ENCODE data around the gene TBX4.

TBX4 gene

DNA sequence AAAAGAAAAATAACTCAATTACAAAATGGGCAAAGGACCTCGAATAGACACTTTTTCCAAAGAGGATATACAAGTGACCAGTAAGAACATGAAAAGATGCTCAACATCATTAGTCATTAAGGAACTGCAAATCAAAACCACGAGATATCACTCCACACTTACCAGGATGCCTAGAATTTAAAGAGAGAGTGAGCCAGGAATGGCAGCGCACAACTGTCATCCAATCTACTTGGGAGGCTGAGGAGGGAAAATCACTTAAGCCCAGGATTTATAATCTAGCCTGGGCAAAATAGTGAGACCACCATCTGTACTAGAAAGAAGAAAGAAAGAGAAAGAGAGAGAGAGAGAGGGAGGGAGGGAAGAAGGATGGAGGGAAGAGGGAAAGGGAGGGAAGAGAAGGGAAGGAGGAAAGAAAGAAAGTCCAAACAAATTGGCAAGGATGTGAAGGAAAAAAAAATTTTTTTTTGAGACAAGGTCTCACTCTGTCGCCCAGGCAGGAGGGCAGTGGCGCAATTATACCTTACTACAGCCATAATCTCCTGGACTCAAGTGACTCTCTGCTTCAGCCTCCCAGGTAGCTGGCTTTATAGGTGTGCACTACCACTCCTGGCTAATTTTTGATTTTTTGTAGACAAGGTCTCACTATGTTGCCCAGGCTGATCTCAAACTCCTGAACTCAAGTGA is 30.0 kb upstream of the TBX4 start:
- TF ChIP-seq NFIC (IDR thresholded peaks at IDR 0.05) (no peak), USF1 (IDR thresholded peaks at IDR 0.05) (no peak)

GRCh38 chr17:61422869-61423268 is 29.4 kb upstream of the TBX4 start:
- TF ChIP-seq EGR1 (IDR thresholded peaks at IDR 0.05) = no peak
- no peak for TF ChIP-seq ZBTB7A (IDR thresholded peaks at IDR 0.05; ENCODE audit: low read depth)
- TF ChIP-seq TAF1 (IDR thresholded peaks at IDR 0.05; ENCODE audit: low read depth) = no peak
- no peak for TF ChIP-seq TEAD4 (IDR thresholded peaks at IDR 0.05)
- no peak for TF ChIP-seq USF1 (IDR thresholded peaks at IDR 0.05)
- no peak for TF ChIP-seq CEBPB (IDR thresholded peaks at IDR 0.05)
- no peak for TF ChIP-seq EP300 (IDR thresholded peaks at IDR 0.05; ENCODE audit: borderline replicate concordance)
- no peak for TF ChIP-seq FOXM1 (IDR thresholded peaks at IDR 0.05; ENCODE audit: borderline replicate concordance, low read depth)
- no peak for TF ChIP-seq NFIC (IDR thresholded peaks at IDR 0.05)
- TF ChIP-seq CREB1 (IDR thresholded peaks at IDR 0.05; ENCODE audit: low read depth) = no peak
- no peak for TF ChIP-seq MAX (IDR thresholded peaks at IDR 0.05)
- TF ChIP-seq YY1 (IDR thresholded peaks at IDR 0.05; ENCODE audit: low read depth) = no peak
- no peak for TF ChIP-seq RAD21 (IDR thresholded peaks at IDR 0.05; ENCODE audit: low read depth)
- TF ChIP-seq TCF12 (IDR thresholded peaks at IDR 0.05; ENCODE audit: low read depth) = no peak
- TF ChIP-seq REST (IDR thresholded peaks at IDR 0.05; ENCODE audit: low read depth) = no peak

- TF ChIP-seq EP300 (IDR thresholded peaks at IDR 0.05; ENCODE audit: borderline replicate concordance) = no peak
- TF ChIP-seq MAX (IDR thresholded peaks at IDR 0.05) = no peak
- TF ChIP-seq TCF12 (IDR thresholded peaks at IDR 0.05; ENCODE audit: low read depth) = no peak
- no peak for TF ChIP-seq USF1 (IDR thresholded peaks at IDR 0.05)
- no peak for TF ChIP-seq CREB1 (IDR thresholded peaks at IDR 0.05; ENCODE audit: low read depth)
- TF ChIP-seq EGR1 (IDR thresholded peaks at IDR 0.05) = no peak
- TF ChIP-seq CEBPB (IDR thresholded peaks at IDR 0.05) = no peak
- TF ChIP-seq TEAD4 (IDR thresholded peaks at IDR 0.05) = no peak
- TF ChIP-seq REST (IDR thresholded peaks at IDR 0.05; ENCODE audit: low read depth) = no peak
- TF ChIP-seq ZBTB7A (IDR thresholded peaks at IDR 0.05; ENCODE audit: low read depth) = no peak
- no peak for TF ChIP-seq NFIC (IDR thresholded peaks at IDR 0.05)
- no peak for TF ChIP-seq RAD21 (IDR thresholded peaks at IDR 0.05; ENCODE audit: low read depth)
These were observed 28.1 kb upstream of the TBX4 start for GRCh38 chr17:61423967-61424649.

- TF ChIP-seq MAX (IDR thresholded peaks at IDR 0.05) (no peak), RAD21 (IDR thresholded peaks at IDR 0.05; ENCODE audit: low read depth) (peak; percentile 51), TEAD4 (IDR thresholded peaks at IDR 0.05) (no peak)
These were observed 26.3 kb upstream of the TBX4 start for GRCh38 chr17:61425682-61426481.

Measured in Ishikawa (cell line).